BE2C (cell line): ENCODE measurements around the gene SIK2.

Source experiments
- DNase-seq: peaks from one replicate; pipeline ENCODE4 v3.0.0-alpha.2; 2020
- H3K27me3 ChIP-seq: fragments of 250-450 bp; sonication (Bioruptor Pico); 2 replicates; pipeline ENCODE4 v1.5.1; 2020; ENCODE audit warnings: mild to moderate bottlenecking
- H3K36me3 ChIP-seq: fragments of 250-450 bp; sonication (Bioruptor Pico); 2 replicates; pipeline ENCODE4 v1.5.1; 2020; ENCODE audit warnings: mild to moderate bottlenecking
- H3K4me1 ChIP-seq: fragments of 250-450 bp; sonication (Bioruptor Pico); 2 replicates; pipeline ENCODE4 v1.5.1; 2020
- H3K4me3 ChIP-seq: 2 replicates; pipeline ENCODE4 v1.5.1; 2011; ENCODE audit warnings: low read depth, low read length
- H3K9me3 ChIP-seq: fragments of 250-450 bp; sonication (Bioruptor Pico); 2 replicates; pipeline ENCODE4 v1.5.1; 2020
- CTCF ChIP-seq: IDR thresholded peaks from 2 replicates; pipeline ENCODE4 v1.5.1; 2012; ENCODE audit warnings: mild to moderate bottlenecking, low read depth, low read length

SIK2 gene

DNA sequence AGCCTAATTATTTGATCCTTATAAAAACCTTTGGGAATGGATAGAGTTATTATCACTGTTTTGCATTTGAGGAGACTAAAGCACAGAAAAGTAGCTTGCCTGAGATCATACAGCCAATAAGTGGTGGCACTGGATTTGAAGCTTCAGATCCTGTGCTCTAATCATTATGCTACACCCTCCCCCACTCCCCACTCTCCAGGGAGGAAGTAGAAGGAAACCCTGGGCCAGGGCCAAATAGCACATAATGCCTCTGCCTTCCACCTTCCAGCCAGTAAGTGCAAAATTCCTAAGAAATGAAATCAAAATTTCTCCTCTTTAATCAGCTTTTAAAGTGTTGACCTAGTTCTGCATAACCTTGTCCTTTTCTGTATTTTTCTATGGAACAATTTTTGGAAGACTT is 61.6 kb downstream of the SIK2 start:
- H3K36me3 ChIP-seq, result no peaks in the 10 kb centered on the region
- H3K4me3 ChIP-seq, result no peak overlapping the region
- DNase-seq, result peak; percentile 46
- peaks cover 5% of the 10 kb centered on the region; the same call in 1 of the 2 replicates for H3K4me1 ChIP-seq
- H3K27me3 ChIP-seq, result no peaks in the 10 kb centered on the region
- H3K9me3 ChIP-seq, result no peaks in the 10 kb centered on the region
- TF ChIP-seq CTCF, result no peak

- H3K9me3 ChIP-seq, result no peaks in the 10 kb centered on the region
- TF ChIP-seq CTCF, result no peak
- no peak for DNase-seq
- H3K36me3 ChIP-seq, result no peaks in the 10 kb centered on the region
- peaks cover 5% of the 10 kb centered on the region; the same call in 1 of the 2 replicates for H3K4me1 ChIP-seq
- H3K27me3 ChIP-seq, result no peaks in the 10 kb centered on the region
- H3K4me3 ChIP-seq, result no peak overlapping the region
Observed at GRCh38 chr11:111665777-111666176, 63.5 kb downstream of the SIK2 start.

- H3K36me3 ChIP-seq, result no peaks in the 10 kb centered on the region
- H3K4me3 ChIP-seq, result no peak overlapping the region
- H3K27me3 ChIP-seq, result no peaks in the 10 kb centered on the region
- no peaks in the 10 kb centered on the region; the same call in 1 of the 2 replicates for H3K4me1 ChIP-seq
- TF ChIP-seq CTCF, result no peak
- no peaks in the 10 kb centered on the region for H3K9me3 ChIP-seq
- DNase-seq, result no peak
Observed at GRCh38 chr11:111668980-111669379, 66.7 kb downstream of the SIK2 start.

DNA sequence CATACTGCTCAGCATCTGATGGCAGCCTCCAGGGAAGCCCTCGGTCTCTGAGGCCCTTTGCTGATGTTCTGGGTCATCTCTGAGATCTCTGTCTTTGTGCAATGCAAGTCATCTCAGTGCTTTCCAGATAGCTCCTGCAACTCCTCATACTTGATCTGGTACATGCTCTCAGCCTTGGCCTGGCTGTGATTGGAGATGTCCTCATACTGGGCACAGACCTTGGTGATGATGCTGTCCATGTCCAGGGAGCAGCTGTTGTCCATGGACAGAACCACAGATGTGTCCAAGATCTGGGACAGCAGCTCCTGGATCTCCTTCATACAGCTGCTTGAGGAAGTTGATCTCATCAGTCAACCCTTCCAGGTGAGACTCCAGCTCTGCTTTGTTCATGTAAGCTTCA is 69.1 kb downstream of the SIK2 start:
- no peaks in the 10 kb centered on the region for H3K4me1 ChIP-seq
- no peak for TF ChIP-seq CTCF
- no peak overlapping the region for H3K4me3 ChIP-seq
- no peaks in the 10 kb centered on the region for H3K9me3 ChIP-seq
- DNase-seq, result no peak
- H3K36me3 ChIP-seq, result no peaks in the 10 kb centered on the region
- no peaks in the 10 kb centered on the region for H3K27me3 ChIP-seq

GRCh38 chr11:111672949-111673348 is 70.7 kb downstream of the SIK2 start:
- Histone ChIP-seq H3K9me3 (no peaks in the 10 kb centered on the region), H3K4me3 (no peak overlapping the region), H3K4me1 (no peaks in the 10 kb centered on the region), H3K27me3 (no peaks in the 10 kb centered on the region), H3K36me3 (no peaks in the 10 kb centered on the region)
- DNase-seq, result no peak
- no peak for TF ChIP-seq CTCF

DNA sequence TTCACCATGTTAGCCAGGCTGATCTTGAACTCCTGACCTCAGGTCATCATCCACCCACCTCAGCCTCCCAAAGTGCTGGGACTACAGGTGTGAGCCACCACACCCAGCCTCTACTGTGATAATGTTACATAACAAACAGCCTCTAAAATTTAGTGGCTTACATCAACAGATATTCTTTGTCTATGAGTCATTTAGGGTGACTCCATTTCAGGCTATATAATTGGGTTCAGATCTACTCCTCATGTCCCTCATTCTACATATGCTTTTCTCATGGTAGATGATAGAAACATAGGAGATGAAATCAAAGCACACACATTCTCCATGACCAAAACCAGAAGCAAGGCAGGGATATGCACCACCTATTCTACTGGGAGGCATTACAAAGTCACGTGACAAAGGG is 72.7 kb downstream of the SIK2 start:
- Histone ChIP-seq H3K36me3 (no peaks in the 10 kb centered on the region), H3K4me3 (no peak overlapping the region), H3K4me1 (no peaks in the 10 kb centered on the region), H3K27me3 (no peaks in the 10 kb centered on the region), H3K9me3 (no peaks in the 10 kb centered on the region)
- no peak for DNase-seq
- no peak for TF ChIP-seq CTCF
